Ishikawa (cell line): ENCODE measurements around the gene MCF2L.

Experiments
- CEBPB ChIP-seq: IDR thresholded peaks from 2 replicates; pipeline ENCODE4 v1.6.1; 2012
- CREB1 ChIP-seq: IDR thresholded peaks from 2 replicates; pipeline ENCODE4 v1.6.1; 2012; ENCODE audit warnings: low read depth
- EGR1 ChIP-seq: IDR thresholded peaks from 2 replicates; pipeline ENCODE4 v1.6.1; 2012
- EP300 ChIP-seq: IDR thresholded peaks from 2 replicates; pipeline ENCODE4 v1.6.1; 2012; ENCODE audit warnings: borderline replicate concordance
- FOXM1 ChIP-seq: IDR thresholded peaks from 2 replicates; pipeline ENCODE4 v1.6.1; 2012; ENCODE audit warnings: low read depth, borderline replicate concordance
- NFIC ChIP-seq: IDR thresholded peaks from 2 replicates; pipeline ENCODE4 v1.6.1; 2012
- RAD21 ChIP-seq: IDR thresholded peaks from 2 replicates; pipeline ENCODE4 v1.6.1; 2012; ENCODE audit warnings: low read depth
- TAF1 ChIP-seq: IDR thresholded peaks from 2 replicates; pipeline ENCODE4 v1.6.1; 2012; ENCODE audit warnings: low read depth, mild to moderate bottlenecking
- TCF12 ChIP-seq: IDR thresholded peaks from 2 replicates; pipeline ENCODE4 v1.6.1; 2012; ENCODE audit warnings: low read depth
- TEAD4 ChIP-seq: IDR thresholded peaks from 2 replicates; pipeline ENCODE4 v1.6.1; 2012
- YY1 ChIP-seq: IDR thresholded peaks from 2 replicates; pipeline ENCODE4 v1.6.1; 2012; ENCODE audit warnings: low read depth
- ZBTB7A ChIP-seq: IDR thresholded peaks from 2 replicates; pipeline ENCODE4 v1.6.1; 2012; ENCODE audit warnings: low read depth
- TF ChIP-seq, protein P1 (sequence below): IDR thresholded peaks from 2 replicates; pipeline ENCODE4 v1.6.1; 2012
- TF ChIP-seq, protein P2 (sequence below): IDR thresholded peaks from 2 replicates; pipeline ENCODE4 v1.6.1; 2012; ENCODE audit warnings: low read depth, mild to moderate bottlenecking
- TF ChIP-seq, protein P3 (sequence below): IDR thresholded peaks from 2 replicates; pipeline ENCODE4 v1.6.1; 2012

Gene MCF2L

DNA sequence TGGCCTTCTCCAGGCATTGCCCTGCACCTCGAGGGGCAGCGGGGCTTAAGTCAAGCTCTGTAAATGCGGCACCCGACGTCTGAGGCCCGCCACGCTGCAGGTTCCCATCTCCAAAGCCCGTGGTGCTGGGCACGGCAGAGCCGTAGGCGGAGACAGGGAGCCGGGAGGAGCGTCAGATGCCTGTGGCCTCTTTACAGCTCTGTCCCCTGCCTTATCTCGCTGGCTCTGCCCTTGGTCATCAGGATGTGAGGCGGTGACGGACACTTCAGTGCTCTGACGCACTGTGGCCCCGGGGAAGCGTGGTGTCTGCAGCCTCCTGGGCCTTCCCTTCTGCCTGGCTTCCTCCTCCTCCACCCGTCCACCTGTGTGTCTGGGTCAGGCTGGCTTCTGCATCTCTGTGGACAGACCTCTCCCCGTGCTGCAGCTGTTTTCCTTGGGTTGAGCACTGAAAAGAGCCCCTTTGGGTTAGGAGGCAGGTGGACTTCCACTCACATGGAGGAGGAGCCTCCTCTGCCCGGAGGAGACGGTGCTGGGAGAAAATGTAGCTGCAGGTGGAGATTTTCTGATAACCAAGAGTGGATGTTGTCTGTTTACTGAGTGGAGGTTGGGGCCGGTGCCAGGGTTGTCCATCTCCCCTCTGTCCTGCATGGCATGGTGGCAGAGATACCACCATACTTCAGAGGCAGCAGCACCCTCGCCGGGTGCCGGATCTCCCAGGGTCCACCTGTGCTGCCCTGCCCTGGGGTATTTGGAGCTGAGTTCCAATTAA is 14.6 kb downstream of the MCF2L start:
- no peak for TF ChIP-seq EP300
- TF ChIP-seq TAF1, result no peak
- TF ChIP-seq RAD21, result no peak
- TF ChIP-seq, protein P1, sequence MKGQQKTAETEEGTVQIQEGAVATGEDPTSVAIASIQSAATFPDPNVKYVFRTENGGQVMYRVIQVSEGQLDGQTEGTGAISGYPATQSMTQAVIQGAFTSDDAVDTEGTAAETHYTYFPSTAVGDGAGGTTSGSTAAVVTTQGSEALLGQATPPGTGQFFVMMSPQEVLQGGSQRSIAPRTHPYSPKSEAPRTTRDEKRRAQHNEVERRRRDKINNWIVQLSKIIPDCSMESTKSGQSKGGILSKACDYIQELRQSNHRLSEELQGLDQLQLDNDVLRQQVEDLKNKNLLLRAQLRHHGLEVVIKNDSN, result no peak
- TF ChIP-seq EGR1, result no peak
- TF ChIP-seq FOXM1, result no peak

DNA sequence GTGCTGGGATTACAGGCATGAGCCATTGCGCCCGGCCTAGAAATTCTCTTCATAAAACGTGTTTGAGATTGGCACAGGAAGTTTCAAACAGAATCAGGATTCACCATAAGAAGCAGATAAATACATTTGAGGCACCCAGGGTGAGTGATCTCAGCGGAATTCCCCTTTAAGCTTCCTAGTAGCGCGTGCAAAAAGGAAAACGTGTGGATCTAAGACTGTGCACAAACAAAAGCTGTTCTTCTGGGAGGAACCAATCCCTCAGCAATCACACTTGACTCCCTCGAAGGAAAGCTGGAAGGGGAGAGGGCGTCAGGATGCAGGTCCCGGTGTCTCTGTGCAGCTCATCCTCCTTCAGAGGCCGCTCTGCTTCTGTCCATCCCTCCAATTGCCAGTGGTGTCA is 15.5 kb downstream of the MCF2L start:
- no peak for TF ChIP-seq NFIC
- TF ChIP-seq, protein P1, result no peak
- TF ChIP-seq TEAD4, result no peak
- no peak for TF ChIP-seq EP300
- TF ChIP-seq, protein P2, sequence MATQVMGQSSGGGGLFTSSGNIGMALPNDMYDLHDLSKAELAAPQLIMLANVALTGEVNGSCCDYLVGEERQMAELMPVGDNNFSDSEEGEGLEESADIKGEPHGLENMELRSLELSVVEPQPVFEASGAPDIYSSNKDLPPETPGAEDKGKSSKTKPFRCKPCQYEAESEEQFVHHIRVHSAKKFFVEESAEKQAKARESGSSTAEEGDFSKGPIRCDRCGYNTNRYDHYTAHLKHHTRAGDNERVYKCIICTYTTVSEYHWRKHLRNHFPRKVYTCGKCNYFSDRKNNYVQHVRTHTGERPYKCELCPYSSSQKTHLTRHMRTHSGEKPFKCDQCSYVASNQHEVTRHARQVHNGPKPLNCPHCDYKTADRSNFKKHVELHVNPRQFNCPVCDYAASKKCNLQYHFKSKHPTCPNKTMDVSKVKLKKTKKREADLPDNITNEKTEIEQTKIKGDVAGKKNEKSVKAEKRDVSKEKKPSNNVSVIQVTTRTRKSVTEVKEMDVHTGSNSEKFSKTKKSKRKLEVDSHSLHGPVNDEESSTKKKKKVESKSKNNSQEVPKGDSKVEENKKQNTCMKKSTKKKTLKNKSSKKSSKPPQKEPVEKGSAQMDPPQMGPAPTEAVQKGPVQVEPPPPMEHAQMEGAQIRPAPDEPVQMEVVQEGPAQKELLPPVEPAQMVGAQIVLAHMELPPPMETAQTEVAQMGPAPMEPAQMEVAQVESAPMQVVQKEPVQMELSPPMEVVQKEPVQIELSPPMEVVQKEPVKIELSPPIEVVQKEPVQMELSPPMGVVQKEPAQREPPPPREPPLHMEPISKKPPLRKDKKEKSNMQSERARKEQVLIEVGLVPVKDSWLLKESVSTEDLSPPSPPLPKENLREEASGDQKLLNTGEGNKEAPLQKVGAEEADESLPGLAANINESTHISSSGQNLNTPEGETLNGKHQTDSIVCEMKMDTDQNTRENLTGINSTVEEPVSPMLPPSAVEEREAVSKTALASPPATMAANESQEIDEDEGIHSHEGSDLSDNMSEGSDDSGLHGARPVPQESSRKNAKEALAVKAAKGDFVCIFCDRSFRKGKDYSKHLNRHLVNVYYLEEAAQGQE, result no peak
- TF ChIP-seq TCF12, result no peak
- TF ChIP-seq CEBPB, result no peak
- TF ChIP-seq ZBTB7A, result no peak
- TF ChIP-seq TAF1, result no peak
- TF ChIP-seq FOXM1, result no peak
- TF ChIP-seq, protein P3, sequence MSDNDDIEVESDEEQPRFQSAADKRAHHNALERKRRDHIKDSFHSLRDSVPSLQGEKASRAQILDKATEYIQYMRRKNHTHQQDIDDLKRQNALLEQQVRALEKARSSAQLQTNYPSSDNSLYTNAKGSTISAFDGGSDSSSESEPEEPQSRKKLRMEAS, result no peak
- TF ChIP-seq CREB1, result no peak
- TF ChIP-seq YY1, result no peak

DNA sequence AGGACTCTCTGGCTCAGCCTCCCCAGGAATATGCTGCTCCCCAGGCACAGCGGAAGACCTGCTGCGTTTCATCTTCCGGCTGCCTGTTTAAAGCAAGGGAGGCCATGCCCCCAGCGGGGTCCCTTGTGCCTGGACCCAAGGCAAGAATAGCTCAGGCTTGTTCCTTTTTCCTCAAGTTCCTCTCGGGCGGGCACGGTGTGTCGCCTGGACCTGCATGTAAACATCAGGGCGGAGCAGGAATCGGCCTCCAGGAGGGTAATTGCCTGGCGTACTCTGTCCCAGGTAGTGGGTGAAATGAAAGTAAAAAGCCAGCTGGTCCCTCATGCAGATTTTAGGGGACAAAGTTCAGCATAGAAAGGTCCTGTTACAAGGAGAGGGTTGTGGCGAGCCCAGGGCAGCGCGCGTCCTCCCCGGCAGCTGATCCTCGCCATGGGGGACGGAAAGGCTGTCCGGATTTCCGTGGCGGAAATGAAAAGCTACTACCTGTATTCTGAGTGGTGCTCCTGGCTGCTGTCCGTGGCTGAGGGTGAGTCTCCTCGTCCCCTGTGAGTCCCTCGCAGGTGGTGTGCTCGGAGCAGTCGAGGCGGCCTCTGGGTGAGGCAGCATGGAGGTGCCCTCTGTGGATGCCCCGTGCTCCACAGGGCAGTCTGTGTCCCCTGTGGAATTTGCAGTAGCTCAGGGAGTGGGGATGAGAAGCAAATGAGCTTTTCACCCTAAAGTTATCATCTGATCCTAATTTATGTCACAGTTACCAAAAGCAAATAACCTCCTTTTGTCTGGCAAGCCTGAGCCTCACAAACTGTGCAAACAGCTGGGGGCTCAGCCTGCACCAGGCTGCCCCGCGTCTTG is 16.2 kb downstream of the MCF2L start:
- no peak for TF ChIP-seq FOXM1
- no peak for TF ChIP-seq EGR1
- TF ChIP-seq EP300, result no peak
- TF ChIP-seq TEAD4, result no peak
- TF ChIP-seq ZBTB7A, result no peak
- no peak for TF ChIP-seq YY1

DNA sequence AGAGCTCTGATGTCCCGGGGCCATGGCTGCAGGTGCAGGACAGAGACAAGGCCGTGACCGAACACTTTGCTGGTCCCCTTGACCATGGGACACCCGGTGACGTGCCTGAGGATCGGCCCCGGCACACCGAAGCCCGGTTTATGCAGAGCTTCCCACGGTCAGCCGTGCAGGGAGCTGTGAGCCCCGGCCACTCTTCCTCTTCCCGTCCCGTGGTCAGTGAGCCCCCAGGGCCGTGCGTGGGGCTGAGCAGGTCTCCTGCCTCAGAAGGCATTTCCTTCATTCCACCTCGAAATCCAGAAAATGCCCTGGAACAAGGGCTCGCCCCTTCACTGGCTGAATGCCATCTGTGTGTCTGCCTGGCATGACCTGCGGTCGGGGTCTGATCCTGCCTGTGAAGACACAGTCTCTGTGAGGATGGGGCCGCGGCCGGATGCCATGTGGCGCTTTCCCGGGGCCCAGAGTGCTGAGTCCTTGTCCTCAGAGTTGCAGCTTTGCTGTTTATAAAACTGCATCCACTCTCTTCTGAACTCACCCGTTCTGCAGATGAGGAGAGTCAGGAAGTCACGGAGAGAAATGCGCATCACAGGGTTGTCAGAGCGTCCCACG is 16.9 kb downstream of the MCF2L start:
- TF ChIP-seq NFIC, result no peak
- TF ChIP-seq EP300, result no peak
- no peak for TF ChIP-seq CEBPB
- TF ChIP-seq FOXM1, result no peak
- TF ChIP-seq TCF12, result no peak
- no peak for TF ChIP-seq TAF1
- TF ChIP-seq, protein P1, result no peak
- TF ChIP-seq CREB1, result no peak
- TF ChIP-seq, protein P3, result no peak
- no peak for TF ChIP-seq ZBTB7A
- TF ChIP-seq TEAD4, result no peak
- no peak for TF ChIP-seq EGR1
- TF ChIP-seq, protein P2, result no peak
- TF ChIP-seq RAD21, result no peak
- TF ChIP-seq YY1, result no peak

DNA sequence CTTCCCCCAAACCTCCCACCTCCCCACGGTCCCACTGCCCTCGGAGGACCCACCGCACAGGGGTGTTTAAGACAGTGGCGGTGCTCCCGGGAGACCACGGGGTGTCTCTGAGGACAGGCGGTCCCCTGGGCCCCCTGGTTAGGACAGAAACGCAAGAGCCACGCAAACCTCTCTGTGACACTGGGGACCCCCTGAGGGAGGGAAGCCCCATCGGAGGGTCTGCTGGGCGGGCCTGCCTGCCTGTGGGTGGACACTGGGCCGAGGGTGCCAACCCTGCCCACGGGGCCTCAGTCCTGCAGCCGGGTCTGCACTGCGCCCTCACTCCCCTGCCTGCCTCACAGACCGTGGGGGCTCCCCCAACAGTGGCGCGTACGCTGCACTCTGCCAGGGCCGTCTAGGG is 17.5 kb downstream of the MCF2L start:
- TF ChIP-seq ZBTB7A, result no peak
- TF ChIP-seq FOXM1, result no peak
- TF ChIP-seq CREB1, result no peak
- TF ChIP-seq TAF1, result no peak
- no peak for TF ChIP-seq TCF12
